Measurements from ENCODE around the gene SNX18.
"Not testable (repeated sequence)": the region's sequence is repeated elsewhere in the genome, so short reads cannot be mapped to it uniquely, and the experiment has no call there.

The SNX18 gene

DNA sequence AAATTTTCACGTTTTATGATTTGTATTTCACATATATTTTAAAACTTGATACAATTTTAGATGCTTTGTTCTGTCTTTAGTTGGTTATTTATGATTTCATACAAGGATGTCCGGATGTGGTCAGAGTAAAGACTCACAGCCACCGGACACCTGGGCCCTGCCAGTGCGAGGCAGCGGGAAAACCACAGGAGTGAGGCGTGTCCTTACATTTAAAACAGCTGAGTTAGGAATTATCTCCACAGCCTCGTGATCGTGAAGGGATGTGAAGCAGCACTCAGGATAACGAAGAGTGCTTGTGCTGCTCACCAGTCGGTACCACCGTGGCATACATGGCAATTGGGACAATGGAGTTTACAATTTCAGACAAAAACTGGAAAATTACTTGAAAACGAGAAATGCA lies 14.0 kb downstream of the SNX18 start:
- TF ChIP-seq, protein P1, sequence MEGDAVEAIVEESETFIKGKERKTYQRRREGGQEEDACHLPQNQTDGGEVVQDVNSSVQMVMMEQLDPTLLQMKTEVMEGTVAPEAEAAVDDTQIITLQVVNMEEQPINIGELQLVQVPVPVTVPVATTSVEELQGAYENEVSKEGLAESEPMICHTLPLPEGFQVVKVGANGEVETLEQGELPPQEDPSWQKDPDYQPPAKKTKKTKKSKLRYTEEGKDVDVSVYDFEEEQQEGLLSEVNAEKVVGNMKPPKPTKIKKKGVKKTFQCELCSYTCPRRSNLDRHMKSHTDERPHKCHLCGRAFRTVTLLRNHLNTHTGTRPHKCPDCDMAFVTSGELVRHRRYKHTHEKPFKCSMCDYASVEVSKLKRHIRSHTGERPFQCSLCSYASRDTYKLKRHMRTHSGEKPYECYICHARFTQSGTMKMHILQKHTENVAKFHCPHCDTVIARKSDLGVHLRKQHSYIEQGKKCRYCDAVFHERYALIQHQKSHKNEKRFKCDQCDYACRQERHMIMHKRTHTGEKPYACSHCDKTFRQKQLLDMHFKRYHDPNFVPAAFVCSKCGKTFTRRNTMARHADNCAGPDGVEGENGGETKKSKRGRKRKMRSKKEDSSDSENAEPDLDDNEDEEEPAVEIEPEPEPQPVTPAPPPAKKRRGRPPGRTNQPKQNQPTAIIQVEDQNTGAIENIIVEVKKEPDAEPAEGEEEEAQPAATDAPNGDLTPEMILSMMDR (conservative IDR thresholded peaks at IDR 0.05; ENCODE audit: low read depth, low read length), result no peak
- H3K9ac ChIP-seq, result peak overlapping the region; percentile 52; the same call in 1 of the 2 replicates
- peaks cover 94% of the 10 kb centered on the region for H3K4me1 ChIP-seq (ENCODE audit: low read depth, poor library complexity, severe bottlenecking)
- H3K4me3 ChIP-seq (IDR thresholded peaks at IDR 0.05; ENCODE audit: insufficient read depth, low read depth, low read length), result no peak overlapping the region
- peaks cover 97% of the 10 kb centered on the region for H3K79me2 ChIP-seq (ENCODE audit: insufficient read depth, low read depth)
- peak overlapping the region; percentile 96 for H3K4me2 ChIP-seq
- H3K27me3 ChIP-seq (ENCODE audit: insufficient read depth, low read depth), result no peaks in the 10 kb centered on the region
- peak overlapping the region; percentile 82 for H3K27ac ChIP-seq
- H2AFZ ChIP-seq (ENCODE audit: low read depth), result no peak overlapping the region; the same call in 1 of the 2 replicates
- no peaks in the 10 kb centered on the region for H4K20me1 ChIP-seq (ENCODE audit: insufficient read depth)
- no peaks in the 10 kb centered on the region for H3K36me3 ChIP-seq (ENCODE audit: insufficient read depth)

DNA sequence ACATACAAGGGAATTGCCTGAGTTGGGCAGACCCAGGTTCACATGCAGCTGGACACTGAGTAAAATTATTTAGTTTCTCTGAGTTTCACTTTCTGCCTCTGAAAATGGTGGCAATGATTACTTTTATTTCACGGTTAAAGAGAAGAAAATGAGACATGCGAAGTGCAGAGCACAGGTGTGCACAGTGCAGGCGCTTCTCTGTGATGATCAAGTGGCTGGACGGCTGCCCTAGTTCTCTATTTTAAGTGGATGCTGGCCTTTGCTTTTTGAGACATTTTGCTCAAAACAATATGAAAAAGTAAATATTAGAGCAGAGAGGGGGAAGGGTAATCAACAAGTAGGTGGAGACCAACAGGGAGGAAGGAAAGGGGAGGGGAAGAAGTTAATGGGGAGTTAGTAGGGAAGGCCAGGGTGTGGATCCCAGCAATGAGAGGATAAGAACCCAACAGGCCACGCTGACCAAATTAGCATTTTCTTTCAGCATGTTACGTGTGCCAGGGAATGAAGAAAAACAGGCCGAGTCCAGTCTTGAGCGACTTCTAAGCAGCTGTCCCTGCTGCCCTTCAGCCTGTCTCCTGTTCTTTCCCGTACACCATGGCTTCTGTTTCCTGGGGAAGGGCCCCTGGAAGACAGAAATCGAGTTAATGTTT lies 16.1 kb downstream of the SNX18 start:
- peaks cover 84% of the 10 kb centered on the region for H3K4me1 ChIP-seq (ENCODE audit: low read depth, poor library complexity, severe bottlenecking)
- H3K79me2 ChIP-seq (ENCODE audit: insufficient read depth, low read depth), result peaks cover 97% of the 10 kb centered on the region

GRCh38 chr5:54534191-54535004 lies 16.8 kb downstream of the SNX18 start:
- Histone ChIP-seq H3K27ac (peak overlapping the region; percentile 82), H3K4me1 (ENCODE audit: low read depth, poor library complexity, severe bottlenecking) (peaks cover 77% of the 10 kb centered on the region), H2AFZ (ENCODE audit: low read depth) (no peak overlapping the region)

More for the DNA sequence above, 16.1 kb downstream of the SNX18 start:
- no peaks in the 10 kb centered on the region; the same call in 1 of the 2 replicates for H3K36me3 ChIP-seq (ENCODE audit: insufficient read depth)
- H3K27ac ChIP-seq, result peak overlapping the region; percentile 82
- no peak overlapping the region for H3K4me3 ChIP-seq (IDR thresholded peaks at IDR 0.05; ENCODE audit: insufficient read depth, low read depth, low read length)
- H3K27me3 ChIP-seq (ENCODE audit: insufficient read depth, low read depth), result no peaks in the 10 kb centered on the region
- H4K20me1 ChIP-seq (ENCODE audit: insufficient read depth), result no peaks in the 10 kb centered on the region
- TF ChIP-seq, protein P1 (conservative IDR thresholded peaks at IDR 0.05; ENCODE audit: low read depth, low read length), result no peak
- no peak overlapping the region for H2AFZ ChIP-seq (ENCODE audit: low read depth)
- H3K9ac ChIP-seq, result peak overlapping the region; percentile 52; the same call in 1 of the 2 replicates
- H3K4me2 ChIP-seq, result peak overlapping the region; percentile 96

GRCh38 chr5:54535149-54535844 lies 17.7 kb downstream of the SNX18 start:
- H3K4me1 ChIP-seq (ENCODE audit: low read depth, poor library complexity, severe bottlenecking), result peaks cover 68% of the 10 kb centered on the region
- H3K4me3 ChIP-seq (IDR thresholded peaks at IDR 0.05; ENCODE audit: insufficient read depth, low read depth, low read length), result no peak overlapping the region
- peaks cover 97% of the 10 kb centered on the region for H3K79me2 ChIP-seq (ENCODE audit: insufficient read depth, low read depth)
- H3K4me2 ChIP-seq, result peak overlapping the region; percentile 96; the same call in 1 of the 2 replicates
- no peaks in the 10 kb centered on the region; the same call in 1 of the 2 replicates for H3K36me3 ChIP-seq (ENCODE audit: insufficient read depth)
- H3K9ac ChIP-seq, result peak overlapping the region; percentile 52; the same call in 1 of the 2 replicates
- H4K20me1 ChIP-seq (ENCODE audit: insufficient read depth), result no peaks in the 10 kb centered on the region
- H3K27ac ChIP-seq, result peak overlapping the region; percentile 82; the same call in 1 of the 2 replicates
- no peak overlapping the region for H2AFZ ChIP-seq (ENCODE audit: low read depth)
- H3K27me3 ChIP-seq (ENCODE audit: insufficient read depth, low read depth), result no peaks in the 10 kb centered on the region
- TF ChIP-seq, protein P1 (conservative IDR thresholded peaks at IDR 0.05; ENCODE audit: low read depth, low read length), result no peak

More at GRCh38 chr5:54534191-54535004, 16.8 kb downstream of the SNX18 start:
- no peaks in the 10 kb centered on the region for H3K27me3 ChIP-seq (ENCODE audit: insufficient read depth, low read depth)
- H3K9ac ChIP-seq, result peak overlapping the region; percentile 52; the same call in 1 of the 2 replicates
- no peaks in the 10 kb centered on the region for H4K20me1 ChIP-seq (ENCODE audit: insufficient read depth)
- peak overlapping the region; percentile 96 for H3K4me2 ChIP-seq
- H3K79me2 ChIP-seq (ENCODE audit: insufficient read depth, low read depth), result peaks cover 97% of the 10 kb centered on the region
- no peaks in the 10 kb centered on the region; the same call in 1 of the 2 replicates for H3K36me3 ChIP-seq (ENCODE audit: insufficient read depth)
- TF ChIP-seq, protein P1 (conservative IDR thresholded peaks at IDR 0.05; ENCODE audit: low read depth, low read length), result no peak
- no peak overlapping the region for H3K4me3 ChIP-seq (IDR thresholded peaks at IDR 0.05; ENCODE audit: insufficient read depth, low read depth, low read length)

DNA sequence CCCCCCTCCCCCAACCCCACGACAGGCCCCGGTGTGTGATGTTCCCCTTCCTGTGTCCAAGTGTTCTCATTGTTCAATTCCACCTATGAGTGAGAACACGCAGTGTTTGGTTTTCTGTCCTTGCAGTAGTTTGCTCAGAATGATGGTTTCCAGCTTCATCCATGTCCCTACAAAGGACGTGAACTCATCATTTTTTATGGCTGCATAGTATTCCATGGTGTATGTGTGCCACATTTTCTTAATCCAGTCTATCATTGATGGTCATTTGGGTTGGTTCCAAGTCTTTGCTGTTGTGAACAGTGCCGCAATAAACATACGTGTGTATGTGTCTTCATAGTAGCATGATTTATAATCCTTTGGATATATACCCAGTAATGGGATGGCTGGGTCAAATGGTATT lies 18.8 kb downstream of the SNX18 start:
- Histone ChIP-seq H3K79me2 (ENCODE audit: insufficient read depth, low read depth) (peaks cover 98% of the 10 kb centered on the region), H3K4me1 (ENCODE audit: low read depth, poor library complexity, severe bottlenecking) (peaks cover 68% of the 10 kb centered on the region)

GRCh38 chr5:54536861-54537260 lies 19.3 kb downstream of the SNX18 start:
- H3K4me3 ChIP-seq (IDR thresholded peaks at IDR 0.05; ENCODE audit: insufficient read depth, low read depth, low read length); H3K27ac ChIP-seq; H3K36me3 ChIP-seq (ENCODE audit: insufficient read depth); H4K20me1 ChIP-seq (ENCODE audit: insufficient read depth); H3K27me3 ChIP-seq (ENCODE audit: insufficient read depth, low read depth); H2AFZ ChIP-seq (ENCODE audit: low read depth); H3K9ac ChIP-seq; H3K4me2 ChIP-seq: not testable (repeated sequence)
- Histone ChIP-seq H3K4me1 (ENCODE audit: low read depth, poor library complexity, severe bottlenecking) (peaks cover 69% of the 10 kb centered on the region), H3K79me2 (ENCODE audit: insufficient read depth, low read depth) (peaks cover 100% of the 10 kb centered on the region)

More for the DNA sequence above, 18.8 kb downstream of the SNX18 start:
- not testable (repeated sequence) for H3K27me3 ChIP-seq (ENCODE audit: insufficient read depth, low read depth); H3K9ac ChIP-seq; H4K20me1 ChIP-seq (ENCODE audit: insufficient read depth); H3K4me3 ChIP-seq (IDR thresholded peaks at IDR 0.05; ENCODE audit: insufficient read depth, low read depth, low read length); H3K4me2 ChIP-seq; H3K27ac ChIP-seq; H2AFZ ChIP-seq (ENCODE audit: low read depth); H3K36me3 ChIP-seq (ENCODE audit: insufficient read depth)
